A549 (cell line): ENCODE data around the gene TRERF1.

Experiments
- CBX2 ChIP-seq: fragments of 200-600 bp; sonication (generic); IDR thresholded peaks from 2 replicates; pipeline ENCODE4 v1.6.1; 2016; ENCODE audit warnings: low read depth, mild to moderate bottlenecking, borderline replicate concordance
- CEBPB ChIP-seq, 2 experiments: fragments of >200 bp in 1 of 2; sonication (Bioruptor Twin) in 1 of 2; formaldehyde crosslinking in 1 of 2; IDR thresholded peaks; 2 replicates each; pipeline ENCODE4 v1.6.1; 2012 to 2016
- CHD2 ChIP-seq: fragments of 150-350 bp; IDR thresholded peaks from 2 replicates; pipeline ENCODE4 v1.6.1; 2014; ENCODE audit warnings: low read length; ENCODE audit not compliant: partially characterized antibody
- EP300 ChIP-seq, 2 experiments: fragments of >200 bp; sonication (Bioruptor Twin); formaldehyde crosslinking; IDR thresholded peaks; 2 replicates in 1 of 2; 3 replicates in 1 of 2; pipeline ENCODE4 v1.6.1; 2016 to 2017
- MAFK ChIP-seq: fragments of 450-650 bp; IDR thresholded peaks from 2 replicates; pipeline ENCODE4 v1.6.1; 2014; ENCODE audit not compliant: partially characterized antibody
- POLR2A ChIP-seq: IDR thresholded peaks from 2 replicates; pipeline ENCODE4 v1.6.1; 2012; ENCODE audit warnings: mild to moderate bottlenecking, low read length
- POLR2AphosphoS2 ChIP-seq: conservative IDR thresholded peaks from 2 replicates; pipeline ENCODE4 v1.6.1; 2012; ENCODE audit warnings: low read length, improper control_type of control experiment, inconsistent platforms
- TF ChIP-seq, protein P1 (sequence below): fragments of >200 bp; sonication (Bioruptor Twin); formaldehyde crosslinking; IDR thresholded peaks from 3 replicates; pipeline ENCODE4 v1.5.1; 2016
- TF ChIP-seq, protein P2 (sequence below): fragments of 200-600 bp; sonication (generic); IDR thresholded peaks from 2 replicates; pipeline ENCODE4 v1.6.1; 2016; ENCODE audit warnings: antibody characterized with exemption, mild to moderate bottlenecking, moderate library complexity
- TF ChIP-seq, protein P3 (sequence below): fragments of 450-650 bp; IDR thresholded peaks from 2 replicates; pipeline ENCODE4 v1.6.1; 2014; ENCODE audit warnings: antibody characterized with exemption
- TF ChIP-seq, protein P4 (sequence below): IDR thresholded peaks from 2 replicates; pipeline ENCODE4 v1.6.1; 2012

DNA sequence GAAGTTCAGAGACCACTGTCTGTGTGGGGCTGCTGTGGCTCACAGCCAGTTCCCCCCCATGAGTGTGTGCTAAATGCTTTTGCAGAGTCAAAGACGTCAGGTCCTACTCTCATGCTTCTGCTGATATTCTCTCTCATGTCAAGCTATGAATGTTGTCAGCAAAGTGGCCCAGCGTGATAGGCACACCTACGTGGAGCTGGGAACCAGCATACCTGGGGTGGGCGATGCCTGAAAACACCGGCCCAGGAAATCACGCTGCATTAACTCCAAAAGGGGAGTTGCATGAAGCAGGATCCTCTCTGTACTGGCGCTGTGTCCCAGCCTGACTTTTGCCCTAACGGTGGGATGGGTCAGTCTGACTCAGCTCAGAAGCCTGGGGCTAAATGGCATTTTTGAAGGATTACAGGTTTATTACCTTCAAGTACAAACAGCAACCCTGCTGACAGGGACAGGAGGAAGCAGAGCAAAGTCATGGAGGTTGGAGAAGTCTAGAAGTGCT lies 225.0 kb downstream of the TRERF1 start:
- TF ChIP-seq POLR2AphosphoS2 (no peak), POLR2A (no peak), MAFK (peak; percentile 40), CBX2 (no peak), EP300 (IDR thresholded peaks at IDR 0.05) (no peak), CHD2 (no peak), CEBPB (IDR thresholded peaks at IDR 0.05) (peak in 1 of 2 experiments; percentile 41; a peak in 1 of 4 replicates)
- TF ChIP-seq, protein P1, sequence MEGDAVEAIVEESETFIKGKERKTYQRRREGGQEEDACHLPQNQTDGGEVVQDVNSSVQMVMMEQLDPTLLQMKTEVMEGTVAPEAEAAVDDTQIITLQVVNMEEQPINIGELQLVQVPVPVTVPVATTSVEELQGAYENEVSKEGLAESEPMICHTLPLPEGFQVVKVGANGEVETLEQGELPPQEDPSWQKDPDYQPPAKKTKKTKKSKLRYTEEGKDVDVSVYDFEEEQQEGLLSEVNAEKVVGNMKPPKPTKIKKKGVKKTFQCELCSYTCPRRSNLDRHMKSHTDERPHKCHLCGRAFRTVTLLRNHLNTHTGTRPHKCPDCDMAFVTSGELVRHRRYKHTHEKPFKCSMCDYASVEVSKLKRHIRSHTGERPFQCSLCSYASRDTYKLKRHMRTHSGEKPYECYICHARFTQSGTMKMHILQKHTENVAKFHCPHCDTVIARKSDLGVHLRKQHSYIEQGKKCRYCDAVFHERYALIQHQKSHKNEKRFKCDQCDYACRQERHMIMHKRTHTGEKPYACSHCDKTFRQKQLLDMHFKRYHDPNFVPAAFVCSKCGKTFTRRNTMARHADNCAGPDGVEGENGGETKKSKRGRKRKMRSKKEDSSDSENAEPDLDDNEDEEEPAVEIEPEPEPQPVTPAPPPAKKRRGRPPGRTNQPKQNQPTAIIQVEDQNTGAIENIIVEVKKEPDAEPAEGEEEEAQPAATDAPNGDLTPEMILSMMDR = no peak
- TF ChIP-seq, protein P2, sequence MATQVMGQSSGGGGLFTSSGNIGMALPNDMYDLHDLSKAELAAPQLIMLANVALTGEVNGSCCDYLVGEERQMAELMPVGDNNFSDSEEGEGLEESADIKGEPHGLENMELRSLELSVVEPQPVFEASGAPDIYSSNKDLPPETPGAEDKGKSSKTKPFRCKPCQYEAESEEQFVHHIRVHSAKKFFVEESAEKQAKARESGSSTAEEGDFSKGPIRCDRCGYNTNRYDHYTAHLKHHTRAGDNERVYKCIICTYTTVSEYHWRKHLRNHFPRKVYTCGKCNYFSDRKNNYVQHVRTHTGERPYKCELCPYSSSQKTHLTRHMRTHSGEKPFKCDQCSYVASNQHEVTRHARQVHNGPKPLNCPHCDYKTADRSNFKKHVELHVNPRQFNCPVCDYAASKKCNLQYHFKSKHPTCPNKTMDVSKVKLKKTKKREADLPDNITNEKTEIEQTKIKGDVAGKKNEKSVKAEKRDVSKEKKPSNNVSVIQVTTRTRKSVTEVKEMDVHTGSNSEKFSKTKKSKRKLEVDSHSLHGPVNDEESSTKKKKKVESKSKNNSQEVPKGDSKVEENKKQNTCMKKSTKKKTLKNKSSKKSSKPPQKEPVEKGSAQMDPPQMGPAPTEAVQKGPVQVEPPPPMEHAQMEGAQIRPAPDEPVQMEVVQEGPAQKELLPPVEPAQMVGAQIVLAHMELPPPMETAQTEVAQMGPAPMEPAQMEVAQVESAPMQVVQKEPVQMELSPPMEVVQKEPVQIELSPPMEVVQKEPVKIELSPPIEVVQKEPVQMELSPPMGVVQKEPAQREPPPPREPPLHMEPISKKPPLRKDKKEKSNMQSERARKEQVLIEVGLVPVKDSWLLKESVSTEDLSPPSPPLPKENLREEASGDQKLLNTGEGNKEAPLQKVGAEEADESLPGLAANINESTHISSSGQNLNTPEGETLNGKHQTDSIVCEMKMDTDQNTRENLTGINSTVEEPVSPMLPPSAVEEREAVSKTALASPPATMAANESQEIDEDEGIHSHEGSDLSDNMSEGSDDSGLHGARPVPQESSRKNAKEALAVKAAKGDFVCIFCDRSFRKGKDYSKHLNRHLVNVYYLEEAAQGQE = no peak
- TF ChIP-seq, protein P3, sequence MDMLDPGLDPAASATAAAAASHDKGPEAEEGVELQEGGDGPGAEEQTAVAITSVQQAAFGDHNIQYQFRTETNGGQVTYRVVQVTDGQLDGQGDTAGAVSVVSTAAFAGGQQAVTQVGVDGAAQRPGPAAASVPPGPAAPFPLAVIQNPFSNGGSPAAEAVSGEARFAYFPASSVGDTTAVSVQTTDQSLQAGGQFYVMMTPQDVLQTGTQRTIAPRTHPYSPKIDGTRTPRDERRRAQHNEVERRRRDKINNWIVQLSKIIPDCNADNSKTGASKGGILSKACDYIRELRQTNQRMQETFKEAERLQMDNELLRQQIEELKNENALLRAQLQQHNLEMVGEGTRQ = no peak
- TF ChIP-seq, protein P4, sequence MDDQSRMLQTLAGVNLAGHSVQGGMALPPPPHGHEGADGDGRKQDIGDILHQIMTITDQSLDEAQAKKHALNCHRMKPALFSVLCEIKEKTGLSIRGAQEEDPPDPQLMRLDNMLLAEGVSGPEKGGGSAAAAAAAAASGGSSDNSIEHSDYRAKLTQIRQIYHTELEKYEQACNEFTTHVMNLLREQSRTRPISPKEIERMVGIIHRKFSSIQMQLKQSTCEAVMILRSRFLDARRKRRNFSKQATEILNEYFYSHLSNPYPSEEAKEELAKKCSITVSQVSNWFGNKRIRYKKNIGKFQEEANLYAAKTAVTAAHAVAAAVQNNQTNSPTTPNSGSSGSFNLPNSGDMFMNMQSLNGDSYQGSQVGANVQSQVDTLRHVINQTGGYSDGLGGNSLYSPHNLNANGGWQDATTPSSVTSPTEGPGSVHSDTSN = 0 out of 2 replicates have a peak, but pooled peaks have one; percentile 34
